C4-2B (cell line): ENCODE results near the gene XPO1.

Experiments used
- H3K27ac ChIP-seq: fragments of 450-650 bp; 2 replicates; pipeline ENCODE4 v1.5.1; 2017
- ZFX ChIP-seq: fragments of 450-650 bp; IDR thresholded peaks from 2 replicates; pipeline ENCODE4 v1.6.1; 2017
- TF ChIP-seq, protein P1 (sequence below): fragments of 450-650 bp; conservative IDR thresholded peaks from 2 replicates; pipeline ENCODE4 v1.5.1; 2017; ENCODE audit warnings: mild to moderate bottlenecking

Gene XPO1

DNA sequence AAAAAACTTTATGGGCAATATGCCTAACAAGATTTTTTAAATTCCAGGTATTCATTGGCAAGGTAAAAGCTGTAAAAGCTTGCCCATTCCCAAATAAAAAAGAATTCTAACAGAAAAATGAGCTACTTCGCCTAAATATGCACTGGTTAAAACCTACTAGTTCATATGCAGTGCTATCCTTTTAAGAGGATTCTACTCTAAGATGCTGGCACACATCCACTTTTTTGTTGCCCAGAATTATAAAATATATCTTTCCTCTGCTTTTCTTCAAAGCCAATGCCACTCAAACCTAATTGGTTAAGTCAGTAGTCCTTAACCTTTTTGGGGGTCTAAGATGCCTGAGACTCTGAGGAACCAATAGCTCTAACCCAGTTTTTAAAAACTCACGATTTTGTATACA is 3.2 kb downstream of the XPO1 start:
- no peak overlapping the region for H3K27ac ChIP-seq
- TF ChIP-seq, protein P1, sequence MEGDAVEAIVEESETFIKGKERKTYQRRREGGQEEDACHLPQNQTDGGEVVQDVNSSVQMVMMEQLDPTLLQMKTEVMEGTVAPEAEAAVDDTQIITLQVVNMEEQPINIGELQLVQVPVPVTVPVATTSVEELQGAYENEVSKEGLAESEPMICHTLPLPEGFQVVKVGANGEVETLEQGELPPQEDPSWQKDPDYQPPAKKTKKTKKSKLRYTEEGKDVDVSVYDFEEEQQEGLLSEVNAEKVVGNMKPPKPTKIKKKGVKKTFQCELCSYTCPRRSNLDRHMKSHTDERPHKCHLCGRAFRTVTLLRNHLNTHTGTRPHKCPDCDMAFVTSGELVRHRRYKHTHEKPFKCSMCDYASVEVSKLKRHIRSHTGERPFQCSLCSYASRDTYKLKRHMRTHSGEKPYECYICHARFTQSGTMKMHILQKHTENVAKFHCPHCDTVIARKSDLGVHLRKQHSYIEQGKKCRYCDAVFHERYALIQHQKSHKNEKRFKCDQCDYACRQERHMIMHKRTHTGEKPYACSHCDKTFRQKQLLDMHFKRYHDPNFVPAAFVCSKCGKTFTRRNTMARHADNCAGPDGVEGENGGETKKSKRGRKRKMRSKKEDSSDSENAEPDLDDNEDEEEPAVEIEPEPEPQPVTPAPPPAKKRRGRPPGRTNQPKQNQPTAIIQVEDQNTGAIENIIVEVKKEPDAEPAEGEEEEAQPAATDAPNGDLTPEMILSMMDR = no peak
- TF ChIP-seq ZFX = no peak

- TF ChIP-seq ZFX = no peak
- TF ChIP-seq, protein P1 = no peak
Measured at GRCh38 chr2:61530749-61531148, 7.4 kb downstream of the XPO1 start.

GRCh38 chr2:61529944-61530735 is 8.0 kb downstream of the XPO1 start:
- H3K27ac ChIP-seq = no peak overlapping the region

More at GRCh38 chr2:61530749-61531148, 7.4 kb downstream of the XPO1 start:
- no peak overlapping the region for H3K27ac ChIP-seq

GRCh38 chr2:61520261-61520660 is 17.9 kb downstream of the XPO1 start:
- no peak for TF ChIP-seq ZFX
- TF ChIP-seq, protein P1 = no peak
- H3K27ac ChIP-seq = no peak overlapping the region

More at GRCh38 chr2:61529944-61530735, 8.0 kb downstream of the XPO1 start:
- no peak for TF ChIP-seq ZFX
- TF ChIP-seq, protein P1 = no peak

GRCh38 chr2:61512768-61513398 is 25.3 kb downstream of the XPO1 start:
- H3K27ac ChIP-seq = no peak overlapping the region
- TF ChIP-seq, protein P1 = no peak
- TF ChIP-seq ZFX = no peak

DNA sequence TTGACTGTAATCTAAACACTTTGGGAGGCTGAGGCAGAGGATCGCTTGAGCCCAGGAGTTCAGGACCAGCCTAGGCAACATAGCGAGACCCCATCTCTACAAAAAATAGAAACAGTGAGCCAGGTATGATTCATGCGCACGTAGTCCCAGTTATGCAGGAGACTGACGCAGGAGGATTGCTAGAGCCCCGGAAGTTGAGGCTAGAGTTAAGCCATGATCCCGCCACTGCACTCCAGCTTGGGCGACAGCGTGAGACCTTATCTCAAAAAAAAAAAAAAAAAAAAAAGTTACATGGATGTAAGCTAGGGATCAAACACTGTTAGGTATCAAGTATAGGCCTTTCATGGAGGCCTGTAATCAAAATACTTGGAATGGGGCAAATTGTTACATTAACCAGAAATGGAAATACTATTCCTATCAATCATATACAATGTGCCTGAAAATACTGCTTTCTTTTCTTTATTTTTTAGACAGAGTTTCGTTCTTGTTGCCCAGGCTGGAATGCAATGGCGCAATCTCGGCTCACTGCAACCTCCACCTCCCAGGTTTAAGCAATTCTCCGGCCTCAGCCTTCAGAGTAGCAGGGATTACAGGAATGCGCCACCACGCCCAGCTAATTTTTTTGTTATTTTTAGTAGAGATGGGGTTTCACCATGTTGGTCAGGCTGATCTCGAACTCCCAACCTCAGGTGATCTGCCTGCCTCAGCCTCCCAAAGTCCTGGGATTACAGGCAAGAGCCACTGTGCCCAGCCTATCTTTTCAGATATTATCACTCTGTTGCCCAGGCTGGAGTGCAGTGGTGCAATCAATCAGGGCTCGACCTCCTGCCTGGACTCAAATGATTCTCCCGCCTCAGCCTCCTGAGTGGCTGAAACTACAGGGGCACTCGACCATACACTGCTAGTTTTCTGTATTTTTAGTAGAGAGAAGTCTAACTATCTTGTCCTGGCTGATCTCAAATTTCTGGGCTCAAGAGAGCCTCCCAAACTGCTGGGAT is 27.2 kb downstream of the XPO1 start:
- no peak overlapping the region for H3K27ac ChIP-seq
- TF ChIP-seq, protein P1 = no peak
- TF ChIP-seq ZFX = no peak

GRCh38 chr2:61504949-61505348 is 33.2 kb downstream of the XPO1 start:
- no peak for TF ChIP-seq ZFX
- TF ChIP-seq, protein P1 = no peak
- no peak overlapping the region for H3K27ac ChIP-seq
